ENCODE data around the gene MYMK.

GRCh38 chr9:133569121-133569785, 44.5 kb upstream of the MYMK start:
- TF ChIP-seq ZNF70 (CRISPR knock-in tag; IDR thresholded peaks at IDR 0.05): no peak
- no peak for TF ChIP-seq ESRRG (CRISPR knock-in tag; IDR thresholded peaks at IDR 0.05)
- no peak for TF ChIP-seq PATZ1 (CRISPR knock-in tag; IDR thresholded peaks at IDR 0.05; ENCODE audit: borderline replicate concordance)
- TF ChIP-seq CSDC2 (CRISPR knock-in tag; IDR thresholded peaks at IDR 0.05): no peak
- no peak for TF ChIP-seq BACH2 (CRISPR knock-in tag; IDR thresholded peaks at IDR 0.05; ENCODE audit: borderline replicate concordance)
- TF ChIP-seq ZC3H10 (CRISPR knock-in tag; IDR thresholded peaks at IDR 0.05): no peak
- no peak for TF ChIP-seq SNAI2 (CRISPR knock-in tag; IDR thresholded peaks at IDR 0.05)
- TF ChIP-seq ZNF8 (CRISPR knock-in tag; IDR thresholded peaks at IDR 0.05): no peak
- TF ChIP-seq CREB5 (CRISPR knock-in tag; IDR thresholded peaks at IDR 0.05; ENCODE audit: low read depth): no peak
- no peak for TF ChIP-seq CSRNP3 (CRISPR knock-in tag; IDR thresholded peaks at IDR 0.05)
- no peak for TF ChIP-seq ZFP3 (CRISPR knock-in tag; IDR thresholded peaks at IDR 0.05)
- no peak for TF ChIP-seq ZFP30 (CRISPR knock-in tag; IDR thresholded peaks at IDR 0.05)
- no peak for TF ChIP-seq RARB (CRISPR knock-in tag; IDR thresholded peaks at IDR 0.05)
- TF ChIP-seq ISL1 (CRISPR knock-in tag; IDR thresholded peaks at IDR 0.05): no peak

All from SK-N-SH treated with all-trans-retinoic acid at 6 μM for 48 hours (cell line).